GM21737 (cell line): Measurements from ENCODE around the gene RAD51B.
"Not testable (repeated sequence)": the region's sequence is repeated elsewhere in the genome, so short reads cannot be mapped to it uniquely, and the experiment has no call there.

Experiments
- ATAC-seq: cut with Tn5 transposase; IDR thresholded peaks from one replicate; pipeline ENCODE4 v1.9.1; 2021; ENCODE audit warnings: mild to moderate bottlenecking, moderate library complexity; ENCODE audit not compliant: unreplicated experiment

RAD51B gene

GRCh38 chr14:68414121-68414520 lies 594.5 kb downstream of the RAD51B start:
- no peak for ATAC-seq

GRCh38 chr14:68416171-68416570 lies 596.6 kb downstream of the RAD51B start:
- no peak for ATAC-seq

- ATAC-seq, result no peak
These were observed 597.6 kb downstream of the RAD51B start for GRCh38 chr14:68417009-68417650.

- no peak for ATAC-seq
These were observed 598.9 kb downstream of the RAD51B start for GRCh38 chr14:68418174-68419118.

GRCh38 chr14:68420350-68420749 lies 600.8 kb downstream of the RAD51B start:
- no peak for ATAC-seq

GRCh38 chr14:68421116-68421515 lies 601.5 kb downstream of the RAD51B start:
- ATAC-seq, result no peak

GRCh38 chr14:68423686-68424085 lies 604.1 kb downstream of the RAD51B start:
- ATAC-seq, result no peak

GRCh38 chr14:68424443-68425172 lies 605.0 kb downstream of the RAD51B start:
- no peak for ATAC-seq

GRCh38 chr14:68426661-68427549 lies 607.3 kb downstream of the RAD51B start:
- ATAC-seq, result no peak

- no peak for ATAC-seq
These were observed 607.9 kb downstream of the RAD51B start for GRCh38 chr14:68427550-68427890.

GRCh38 chr14:68428900-68429299 lies 609.3 kb downstream of the RAD51B start:
- ATAC-seq, result not testable (repeated sequence)

GRCh38 chr14:68434173-68434572 lies 614.6 kb downstream of the RAD51B start:
- not testable (repeated sequence) for ATAC-seq

- not testable (repeated sequence) for ATAC-seq
These were observed 616.1 kb downstream of the RAD51B start for GRCh38 chr14:68435631-68436030.

- ATAC-seq, result no peak
These were observed 620.1 kb downstream of the RAD51B start for GRCh38 chr14:68439676-68440075.

- ATAC-seq, result no peak
These were observed 621.2 kb downstream of the RAD51B start for GRCh38 chr14:68440820-68441219.

GRCh38 chr14:68441542-68441941 lies 622.0 kb downstream of the RAD51B start:
- ATAC-seq, result no peak

GRCh38 chr14:68442828-68443629 lies 623.5 kb downstream of the RAD51B start:
- no peak for ATAC-seq

- ATAC-seq, result no peak
These were observed 625.0 kb downstream of the RAD51B start for GRCh38 chr14:68444449-68445168.
